Esophagus squamous epithelium (tissue), 4 donors: ENCODE measurements around the gene MLLT10.

Experiments used
- POLR2A ChIP-seq, 4 donors: fragments of 450-650 bp; IDR thresholded peaks; one replicate each; pipeline ENCODE4 v1.6.1; 2017; ENCODE audit warnings: antibody characterized with exemption in 4 of 4, mild to moderate bottlenecking in 4 of 4, moderate library complexity in 3 of 4
- TF ChIP-seq, protein P1 (sequence below), 6 experiments: fragments of 450-650 bp in 4 of 6; fragments of 200-600 bp in 2 of 6; sonication (generic) in 2 of 6; IDR thresholded peaks; one replicate each; pipeline ENCODE4 v1.5.1; 2016 to 2019; ENCODE audit warnings: antibody characterized with exemption in 6 of 6, mild to moderate bottlenecking in 4 of 6, moderate library complexity in 4 of 6

DNA sequence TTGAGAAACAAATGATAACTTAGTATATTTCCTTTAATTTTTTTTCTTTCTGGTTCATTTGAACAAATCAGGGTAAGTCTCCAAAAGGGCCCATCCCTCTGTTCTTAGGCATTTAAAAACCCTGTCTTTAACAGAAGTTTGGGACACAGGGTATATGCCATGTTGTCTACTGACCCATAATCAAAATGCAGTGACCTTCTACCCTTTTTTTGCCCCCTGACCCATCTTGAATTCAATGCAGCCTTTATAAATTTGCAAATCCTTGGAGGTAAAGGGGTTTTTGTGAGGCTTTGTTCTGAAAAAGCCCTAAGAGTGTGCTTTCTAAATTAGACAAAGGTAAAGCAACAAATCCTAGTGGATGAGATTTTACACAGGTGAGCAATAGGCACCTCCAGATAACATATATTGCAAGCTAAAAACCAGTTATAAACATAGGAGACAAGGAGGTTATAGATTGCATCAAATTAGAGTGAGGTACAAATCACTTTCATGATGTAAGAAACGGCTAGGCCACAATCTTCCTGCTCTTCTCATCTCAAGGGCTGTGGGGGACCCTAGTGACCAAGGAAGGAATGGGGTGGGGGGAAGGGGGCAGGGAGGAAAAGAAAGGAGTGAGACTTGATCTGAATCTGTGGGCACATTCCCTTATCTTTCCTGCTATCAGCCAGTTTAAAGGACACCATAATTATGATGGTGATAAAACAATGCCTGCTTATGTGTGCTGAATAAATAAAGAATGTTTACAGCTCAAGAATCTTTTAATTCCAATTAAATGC is 11.2 kb upstream of the MLLT10 start:
- TF ChIP-seq POLR2A (IDR thresholded peaks at IDR 0.05) = no peak
- TF ChIP-seq, protein P1, sequence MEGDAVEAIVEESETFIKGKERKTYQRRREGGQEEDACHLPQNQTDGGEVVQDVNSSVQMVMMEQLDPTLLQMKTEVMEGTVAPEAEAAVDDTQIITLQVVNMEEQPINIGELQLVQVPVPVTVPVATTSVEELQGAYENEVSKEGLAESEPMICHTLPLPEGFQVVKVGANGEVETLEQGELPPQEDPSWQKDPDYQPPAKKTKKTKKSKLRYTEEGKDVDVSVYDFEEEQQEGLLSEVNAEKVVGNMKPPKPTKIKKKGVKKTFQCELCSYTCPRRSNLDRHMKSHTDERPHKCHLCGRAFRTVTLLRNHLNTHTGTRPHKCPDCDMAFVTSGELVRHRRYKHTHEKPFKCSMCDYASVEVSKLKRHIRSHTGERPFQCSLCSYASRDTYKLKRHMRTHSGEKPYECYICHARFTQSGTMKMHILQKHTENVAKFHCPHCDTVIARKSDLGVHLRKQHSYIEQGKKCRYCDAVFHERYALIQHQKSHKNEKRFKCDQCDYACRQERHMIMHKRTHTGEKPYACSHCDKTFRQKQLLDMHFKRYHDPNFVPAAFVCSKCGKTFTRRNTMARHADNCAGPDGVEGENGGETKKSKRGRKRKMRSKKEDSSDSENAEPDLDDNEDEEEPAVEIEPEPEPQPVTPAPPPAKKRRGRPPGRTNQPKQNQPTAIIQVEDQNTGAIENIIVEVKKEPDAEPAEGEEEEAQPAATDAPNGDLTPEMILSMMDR (IDR thresholded peaks at IDR 0.05) = no peak
